HG02885 (cell line): ENCODE measurements around the gene PIGQ.

ENCODE experiments used
- ATAC-seq: cut with Tn5 transposase; IDR thresholded peaks from one replicate; pipeline ENCODE4 v1.9.1; 2021; ENCODE audit warnings: mild to moderate bottlenecking; ENCODE audit not compliant: unreplicated experiment, poor library complexity

PIGQ gene

DNA sequence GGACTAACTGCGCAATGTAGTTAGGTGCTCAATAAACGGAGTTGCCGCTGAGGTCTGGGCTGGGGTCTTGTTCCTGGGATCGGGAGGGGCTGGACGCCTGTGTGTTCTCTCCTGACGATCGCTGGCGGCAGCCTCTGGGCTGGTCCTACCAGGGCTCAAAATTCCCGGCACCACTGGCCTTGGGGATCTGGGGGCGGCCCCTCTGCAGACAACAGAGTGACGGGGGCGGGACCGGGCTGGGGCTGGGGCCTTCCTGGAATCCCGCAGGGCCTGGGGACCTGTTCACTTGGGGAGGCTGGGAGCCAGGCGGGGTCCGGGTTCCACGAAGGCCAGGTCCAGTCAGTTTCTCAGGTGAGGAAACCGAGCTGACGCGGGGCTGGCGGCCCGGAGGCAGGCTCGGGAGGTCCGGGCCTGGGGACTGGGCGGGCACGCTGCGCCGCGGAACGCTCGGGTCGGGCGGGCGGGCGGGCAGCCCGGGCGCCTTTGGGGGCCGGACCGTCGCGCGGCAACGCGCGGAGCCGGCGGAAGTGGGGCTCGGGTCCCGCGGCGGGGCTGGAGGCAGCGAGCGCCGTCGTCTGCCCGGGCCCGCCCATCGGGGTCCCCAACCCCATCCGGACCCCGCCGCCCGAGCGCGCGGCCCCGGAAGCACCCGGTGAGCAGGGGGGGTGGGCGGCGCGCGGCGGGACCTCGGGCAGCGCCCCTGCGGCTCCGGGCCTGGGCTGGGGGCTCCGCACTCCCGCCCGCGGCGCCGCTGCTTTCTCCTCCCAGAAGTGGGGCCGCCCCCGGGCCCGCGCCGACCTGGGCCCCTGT lies at the start of gene PIGQ:
PIGQ (plus strand) TSS at position 524 of the 810 bp plus-strand sequence. CDS start 4,107 bp downstream, outside the sequence.
- ATAC-seq, result peak; percentile 63

DNA sequence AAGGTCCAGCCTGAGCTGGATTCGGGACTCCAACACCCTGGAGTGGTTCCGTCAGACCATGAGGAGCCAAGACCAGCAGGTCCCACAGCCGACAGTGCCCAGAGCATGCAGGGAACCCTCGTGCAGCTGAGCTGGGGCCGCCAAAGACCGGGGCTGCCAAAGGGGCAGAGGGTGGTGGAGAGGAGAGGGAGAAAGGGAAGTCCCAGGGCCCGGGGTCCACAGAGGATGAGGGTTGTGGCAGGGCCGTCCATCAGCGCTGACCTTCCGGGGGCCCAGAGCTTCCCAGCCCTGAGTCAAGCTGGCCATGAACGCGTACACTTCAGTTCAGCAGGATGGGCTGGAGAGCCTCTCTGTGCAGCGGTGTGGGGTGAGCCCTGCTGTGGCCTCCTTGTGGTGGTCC lies 48.9 kb upstream of the PIGQ start:
- no peak for ATAC-seq

DNA sequence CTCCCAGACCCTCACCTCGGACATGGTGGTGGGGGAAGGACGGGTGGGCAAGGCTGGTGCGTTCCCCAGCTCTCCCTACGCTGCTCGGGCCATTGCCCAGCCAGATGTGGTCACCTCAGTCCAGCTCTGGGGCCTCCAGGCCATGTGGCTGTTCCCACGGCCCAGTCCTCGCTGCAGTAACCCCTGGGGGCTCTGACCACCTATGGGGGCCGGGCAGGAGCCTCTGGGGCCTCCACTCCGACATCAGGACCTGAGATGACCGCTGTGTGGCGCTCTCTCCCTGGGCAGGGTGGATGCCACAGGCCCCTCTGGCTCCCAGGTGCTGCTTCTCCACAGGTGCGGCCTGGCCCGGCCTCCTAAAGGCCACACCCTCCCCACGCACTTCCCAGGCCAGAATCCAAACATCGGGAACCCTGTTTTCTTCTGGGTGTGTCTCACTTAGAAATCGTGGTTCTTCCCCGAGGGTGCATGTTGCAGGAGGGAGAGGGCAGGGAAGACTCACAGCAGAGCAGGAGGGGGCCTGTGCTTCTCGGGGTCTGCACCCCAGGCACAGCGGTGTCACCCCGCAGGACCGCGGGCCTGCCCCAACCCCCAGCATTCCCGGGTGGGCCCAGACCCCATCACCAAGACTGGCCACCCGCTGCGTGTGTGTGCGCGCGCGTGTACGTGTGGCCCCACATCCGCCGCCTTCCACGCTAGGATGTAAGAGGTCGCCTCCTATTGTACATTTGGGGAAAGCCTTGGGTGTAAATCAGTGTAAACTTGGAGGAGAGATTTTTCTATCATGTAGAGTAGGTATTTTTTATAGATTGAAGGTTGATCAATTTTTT lies 48.2 kb upstream of the PIGQ start:
- ATAC-seq, result no peak

DNA sequence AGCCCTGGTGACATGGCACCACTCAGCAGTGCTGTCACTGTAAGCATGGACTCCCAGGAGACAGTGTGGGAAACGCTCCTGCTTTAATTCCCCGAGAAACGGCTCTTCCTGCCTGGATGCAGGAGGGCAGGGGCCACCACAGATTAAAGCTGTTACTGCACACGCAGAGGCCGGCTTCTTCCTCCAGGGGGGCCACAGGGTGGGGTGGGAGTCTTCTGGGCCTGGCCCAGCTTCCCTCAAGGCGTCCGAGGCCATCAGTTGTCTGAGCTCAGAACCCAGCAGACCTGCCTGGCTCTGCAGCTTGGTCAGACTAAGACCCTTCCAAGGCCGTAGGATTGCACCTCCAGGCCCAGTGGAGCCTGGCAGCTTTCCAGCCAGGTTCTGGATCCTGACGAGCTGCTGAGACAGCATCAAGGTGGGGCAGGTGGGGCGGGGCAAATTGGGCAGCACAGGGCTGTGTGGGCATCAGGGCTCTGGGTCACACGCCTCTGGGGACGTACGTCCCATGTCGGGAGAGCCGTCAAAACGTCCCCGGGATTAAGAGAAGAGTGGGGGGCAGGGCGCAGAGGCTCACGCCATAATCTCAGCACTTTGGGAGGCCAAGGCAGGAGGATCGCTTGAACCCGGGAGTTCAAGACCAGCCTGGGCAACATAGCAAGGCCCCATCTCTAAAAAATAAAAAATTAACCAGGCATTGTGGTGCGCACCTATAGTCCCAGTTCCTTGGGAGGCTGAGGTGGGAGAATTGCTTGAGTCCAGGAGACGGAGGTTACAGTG lies 47.3 kb upstream of the PIGQ start:
- ATAC-seq, result no peak

DNA sequence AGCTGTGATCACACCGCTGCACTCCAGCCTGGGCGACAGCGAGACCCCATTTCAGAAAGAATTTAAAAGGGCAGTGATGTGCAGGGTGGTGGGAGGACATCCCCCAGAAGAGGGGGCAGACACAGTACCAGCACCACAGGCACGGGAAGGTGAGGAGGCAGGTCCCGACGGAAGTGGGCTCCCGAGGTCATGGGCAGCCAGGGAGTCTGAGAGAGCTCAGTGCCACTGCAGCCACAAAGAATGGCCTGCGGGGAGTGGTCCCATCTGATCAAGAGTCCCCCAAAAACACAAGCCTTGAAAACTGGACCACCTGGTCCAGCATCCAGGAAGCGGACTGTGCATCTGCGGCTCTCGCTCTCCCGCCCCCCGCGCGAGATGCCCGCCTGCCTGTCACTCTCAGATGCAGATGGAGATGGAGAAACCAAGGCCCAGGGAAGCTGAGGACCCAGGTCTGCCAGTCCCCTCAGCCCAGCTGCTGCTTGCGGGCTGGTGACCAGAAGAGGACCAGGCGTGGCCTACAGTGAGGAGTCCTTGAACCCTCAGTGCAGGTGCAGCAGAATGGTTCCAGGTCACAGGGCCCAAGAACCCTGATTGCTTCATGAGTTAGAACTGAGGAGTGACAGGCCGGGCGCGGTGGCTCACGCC lies 46.5 kb upstream of the PIGQ start:
- ATAC-seq, result no peak

DNA sequence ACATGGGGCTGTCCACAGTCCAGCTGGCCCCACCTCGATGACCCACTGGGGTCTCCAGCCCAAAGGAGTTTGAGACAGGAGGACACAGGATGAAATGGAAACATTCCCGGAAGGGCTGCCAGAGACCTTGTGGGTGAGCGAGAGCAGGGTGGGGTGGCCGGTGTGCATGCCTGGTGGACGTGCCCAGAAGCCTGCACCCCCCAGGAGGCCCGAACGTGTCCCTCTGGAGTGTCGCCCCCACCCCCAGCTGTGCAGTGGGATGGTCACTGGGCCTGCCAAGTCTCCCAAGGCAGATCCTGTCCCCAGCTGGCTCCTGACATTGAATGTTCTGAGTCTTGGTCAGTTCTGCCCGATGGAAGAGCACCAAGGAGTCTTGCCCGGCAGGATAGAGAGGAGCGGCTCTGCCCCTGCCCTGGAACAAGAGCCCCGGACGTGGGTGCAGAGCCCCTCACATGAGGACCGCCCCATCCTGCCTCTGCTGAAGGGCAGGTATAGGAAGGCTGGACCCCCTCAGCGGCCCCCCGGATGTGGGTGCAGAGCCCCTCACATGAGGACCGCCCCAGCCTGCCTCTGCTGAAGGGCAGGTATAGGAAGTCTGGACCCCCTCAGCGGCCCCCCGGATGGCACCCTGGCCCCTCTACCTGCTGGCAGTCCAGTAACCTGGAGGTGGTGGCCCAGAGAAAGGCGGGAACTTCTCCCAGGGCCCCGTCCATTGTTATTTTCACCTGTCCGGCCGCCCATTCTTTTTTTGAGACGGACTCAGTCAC lies 45.3 kb upstream of the PIGQ start:
- no peak for ATAC-seq

DNA sequence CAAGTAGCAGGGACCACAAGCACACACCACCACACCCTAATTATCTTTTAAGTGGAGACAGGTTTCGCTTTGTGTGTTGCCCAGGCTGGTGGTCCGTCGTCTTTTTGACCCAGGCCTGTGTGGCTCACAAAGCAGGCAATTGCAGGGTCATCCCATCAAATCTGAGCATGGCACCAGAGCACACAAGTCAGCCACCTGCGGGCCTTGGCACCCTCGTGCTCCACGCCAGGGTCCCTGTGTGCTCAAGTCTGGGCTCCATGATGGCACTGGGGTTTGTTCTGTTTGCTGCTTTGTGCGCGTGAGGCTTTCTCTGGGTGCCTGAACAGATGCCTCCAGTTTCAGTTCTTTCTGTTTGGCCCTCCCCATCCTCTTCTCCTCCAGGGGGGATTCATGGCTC lies 44.6 kb upstream of the PIGQ start:
- ATAC-seq, result no peak

DNA sequence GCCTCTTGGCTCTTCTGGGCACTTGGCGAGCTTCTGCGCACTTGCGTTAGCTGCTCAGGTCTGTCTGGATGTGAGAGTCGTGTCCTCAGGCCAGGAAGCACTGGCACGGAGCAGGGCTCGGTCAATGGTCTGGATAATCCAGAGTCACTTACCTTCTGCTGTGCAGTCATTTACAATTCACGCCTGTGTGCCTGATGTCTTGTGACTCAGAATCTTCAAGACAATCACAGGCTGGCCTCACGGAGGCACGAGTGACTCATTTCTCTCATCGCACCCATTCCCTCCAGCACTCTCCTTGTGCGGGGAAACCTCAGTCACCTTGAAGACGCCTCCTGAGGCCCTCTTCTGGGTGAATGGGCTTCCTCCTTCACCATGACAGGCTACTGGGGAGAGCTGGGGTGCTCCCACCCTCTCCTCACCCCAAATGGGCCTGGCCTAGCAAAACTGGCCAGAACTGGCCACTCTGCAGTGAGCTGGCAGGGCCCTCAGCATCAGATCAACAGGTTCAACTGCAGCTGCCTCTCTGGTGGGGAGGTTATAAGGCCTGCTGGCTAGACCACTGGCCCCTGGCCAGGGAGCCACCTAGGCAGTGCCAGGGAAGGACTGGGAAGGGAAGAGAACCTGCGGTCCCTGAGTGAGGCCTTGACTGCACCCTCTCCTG lies 44.1 kb upstream of the PIGQ start:
- no peak for ATAC-seq

DNA sequence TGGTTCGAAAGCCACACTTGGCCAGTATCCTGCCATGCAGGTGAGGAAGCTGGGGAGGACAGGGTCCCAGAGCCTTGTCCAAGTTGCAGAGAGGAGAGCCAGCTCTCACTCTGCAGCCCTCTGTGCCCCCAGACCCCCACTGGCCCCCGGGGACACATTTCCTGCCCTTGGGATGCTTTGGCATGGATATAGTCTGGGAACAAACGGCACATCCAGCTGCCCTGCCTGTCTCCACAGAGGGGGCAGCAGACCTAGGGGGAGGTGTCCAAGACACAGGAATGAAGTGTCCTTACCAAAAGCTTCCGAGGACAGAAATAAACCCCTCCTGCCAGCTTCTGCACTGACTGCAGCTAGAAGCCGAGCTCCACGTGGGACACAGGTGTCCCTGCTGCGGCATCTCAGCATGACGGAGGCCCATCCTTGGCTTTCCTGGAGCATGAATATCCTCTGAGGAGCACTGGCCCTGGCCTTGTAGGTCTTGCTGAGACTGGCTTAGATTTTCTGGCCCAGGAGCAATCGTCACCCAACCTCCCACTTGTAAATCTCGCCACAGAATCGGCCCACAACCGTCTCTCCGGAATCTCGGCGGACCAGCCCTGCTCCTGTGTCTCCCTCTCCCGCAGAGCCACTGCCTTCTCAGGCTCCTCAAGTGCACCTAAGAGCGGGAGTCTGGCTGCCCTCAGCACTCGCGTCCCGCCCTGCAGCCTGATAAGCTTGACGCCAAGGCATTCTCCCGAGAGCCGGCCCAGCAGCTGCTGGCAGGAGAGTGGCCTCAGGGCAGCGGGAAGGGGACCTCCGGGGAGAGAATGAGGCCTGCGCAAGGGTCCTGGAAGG lies 43.4 kb upstream of the PIGQ start:
- ATAC-seq, result no peak

DNA sequence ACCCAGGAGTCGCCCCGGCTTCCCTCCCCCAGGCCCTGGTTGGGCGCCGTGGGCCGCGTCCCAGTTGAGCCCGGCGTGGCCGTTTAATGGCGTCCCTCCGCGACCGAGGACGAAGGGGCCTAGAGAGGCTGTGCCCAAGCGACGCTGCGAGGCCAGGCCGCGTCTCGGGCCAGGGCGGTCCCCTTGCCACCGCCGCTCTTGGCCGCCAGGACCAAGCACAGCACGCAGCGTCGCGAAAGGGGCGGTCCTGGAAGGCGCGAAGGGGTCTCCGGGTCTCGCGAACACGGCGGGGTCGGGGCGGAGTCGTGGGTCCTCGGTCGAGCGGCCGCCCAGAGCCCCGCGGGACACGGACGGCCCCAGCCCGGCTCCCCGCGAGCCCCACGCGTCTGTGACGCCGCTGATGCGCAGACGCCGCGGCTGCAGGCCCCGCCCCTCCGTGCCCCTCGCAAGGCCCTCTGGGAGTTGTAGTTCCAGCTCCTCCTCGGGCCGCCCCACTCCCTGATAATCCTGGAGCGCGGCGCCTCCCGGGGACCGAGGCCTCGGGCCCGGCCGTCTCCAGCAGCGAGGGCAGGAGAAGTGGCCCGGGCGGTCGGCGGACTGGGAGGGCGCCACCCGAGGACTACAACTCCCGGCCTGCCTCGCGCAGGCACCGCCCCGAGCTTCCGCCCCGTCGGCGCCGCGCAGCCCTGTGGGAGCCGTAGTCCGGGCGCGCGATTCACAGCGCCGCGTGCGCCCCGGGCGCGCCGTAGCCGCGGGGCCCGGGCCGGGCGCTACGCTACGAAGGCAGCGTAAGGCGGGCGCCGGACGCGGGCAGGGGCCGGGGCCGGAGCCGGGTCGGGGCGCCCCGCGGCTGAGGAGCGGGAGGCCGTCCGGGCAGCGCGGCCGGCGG lies 42.5 kb upstream of the PIGQ start, which contains the start of gene CAPN15:
CAPN15 (plus strand) TSS at position 698 of the 889 bp plus-strand sequence. CDS start 19,127 bp downstream, outside the sequence.
- peak; percentile 75 for ATAC-seq

DNA sequence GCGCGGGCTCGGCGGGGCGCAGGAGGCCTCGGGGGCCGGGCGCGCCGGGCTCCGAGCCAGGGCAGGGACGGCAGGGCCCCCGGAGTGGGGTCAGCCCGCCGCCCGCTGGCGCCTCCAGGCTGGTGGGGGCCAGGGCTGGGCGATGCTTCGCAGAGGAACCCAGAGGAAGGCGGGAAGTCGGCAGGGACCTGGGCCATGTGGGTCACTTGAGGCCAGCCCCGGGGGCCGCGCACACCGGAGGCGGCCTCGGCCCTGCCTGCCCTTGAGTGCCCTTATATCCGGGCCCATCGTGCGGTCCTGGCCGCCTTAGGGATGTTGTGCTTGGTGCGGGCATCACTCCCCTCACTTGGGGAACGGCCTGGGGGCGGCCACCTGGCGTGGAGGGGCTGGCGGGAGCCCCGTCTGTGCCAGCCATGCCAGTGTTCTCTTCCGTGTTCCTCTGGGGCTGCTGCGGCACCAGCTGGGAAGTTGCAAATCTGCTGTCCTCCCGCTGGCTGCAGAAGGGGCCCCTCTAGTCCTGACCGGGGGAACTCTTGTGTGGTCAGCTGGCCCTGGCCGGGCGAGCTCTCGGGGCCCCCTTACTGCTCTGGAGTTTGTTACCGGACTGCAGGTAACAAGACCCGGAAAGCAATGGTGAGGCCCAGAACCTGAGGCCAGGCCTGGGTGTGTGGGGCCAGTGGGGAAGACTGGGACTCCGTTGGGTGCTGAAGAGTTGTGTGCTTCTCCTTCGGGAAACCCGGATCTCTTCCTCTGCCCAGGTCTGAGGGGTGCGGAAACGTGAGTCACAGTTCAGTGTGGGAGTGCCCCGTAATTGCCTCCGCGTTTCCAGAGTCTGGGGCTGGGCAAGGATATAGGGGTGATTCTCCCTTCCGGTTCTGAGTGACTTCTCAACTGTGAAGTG lies 41.4 kb upstream of the PIGQ start:
- peak; percentile 7 for ATAC-seq

DNA sequence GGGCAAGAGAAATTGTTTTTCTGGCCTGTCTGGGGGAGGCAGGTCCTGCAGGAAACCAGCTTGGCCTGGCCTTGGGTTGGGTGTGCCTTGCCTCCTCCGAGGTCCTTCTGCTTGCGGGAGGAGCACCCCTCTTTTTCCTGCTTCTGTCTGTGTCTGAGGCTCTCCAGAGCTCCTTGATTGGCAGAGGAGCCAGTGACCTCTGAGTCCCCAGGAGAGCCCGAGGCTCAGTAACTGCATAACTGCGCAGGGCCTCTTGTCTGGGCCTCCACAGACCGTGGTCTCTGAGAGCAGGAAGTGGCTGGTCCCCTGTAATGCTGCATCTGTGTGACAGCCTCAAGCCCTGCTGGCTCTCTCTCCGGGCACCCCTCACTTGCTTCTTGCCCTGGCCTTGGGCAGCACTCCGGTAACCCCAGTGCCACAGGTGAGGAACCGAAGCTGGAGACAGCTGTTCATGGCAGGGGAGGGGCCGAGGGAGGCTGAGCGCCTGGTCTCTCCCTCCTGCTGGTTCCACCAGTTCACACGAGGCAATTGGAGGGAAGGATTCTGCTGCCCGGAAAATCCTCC lies 40.7 kb upstream of the PIGQ start:
- no peak for ATAC-seq

DNA sequence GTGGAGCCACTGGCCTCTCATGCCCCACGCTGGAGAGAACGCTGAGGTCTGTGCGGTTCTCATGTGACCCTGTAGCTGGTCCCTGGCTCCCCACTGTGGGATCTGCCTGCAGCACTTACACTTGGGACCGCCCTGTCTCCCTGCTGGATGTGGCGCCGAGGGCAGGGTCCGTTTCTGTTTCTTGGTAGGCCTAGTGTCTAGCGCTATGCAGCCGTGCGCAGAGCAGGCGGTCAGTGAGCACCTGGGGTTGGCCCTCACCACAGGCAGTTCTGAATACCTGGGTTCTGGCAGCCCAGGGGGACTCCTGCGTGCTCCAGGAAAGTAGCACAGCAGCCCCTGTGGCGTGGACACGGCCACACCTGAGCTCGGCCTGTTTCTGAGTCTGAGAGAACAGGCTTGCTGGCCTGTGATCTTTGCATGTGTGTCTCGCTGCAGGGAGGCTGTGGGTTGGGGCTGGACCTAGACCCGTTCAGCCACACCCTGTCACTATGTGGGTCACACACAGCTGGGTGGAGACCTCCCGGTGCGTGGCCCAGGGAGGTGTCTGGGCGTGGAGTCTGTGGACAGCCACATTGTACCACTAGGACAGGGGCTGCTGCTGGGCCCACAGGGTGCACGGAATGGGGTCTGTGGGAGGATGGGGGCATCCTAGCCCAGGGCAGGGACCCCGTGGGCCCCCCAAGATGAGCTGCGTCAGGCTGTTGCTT lies 39.5 kb upstream of the PIGQ start:
- ATAC-seq, result no peak

DNA sequence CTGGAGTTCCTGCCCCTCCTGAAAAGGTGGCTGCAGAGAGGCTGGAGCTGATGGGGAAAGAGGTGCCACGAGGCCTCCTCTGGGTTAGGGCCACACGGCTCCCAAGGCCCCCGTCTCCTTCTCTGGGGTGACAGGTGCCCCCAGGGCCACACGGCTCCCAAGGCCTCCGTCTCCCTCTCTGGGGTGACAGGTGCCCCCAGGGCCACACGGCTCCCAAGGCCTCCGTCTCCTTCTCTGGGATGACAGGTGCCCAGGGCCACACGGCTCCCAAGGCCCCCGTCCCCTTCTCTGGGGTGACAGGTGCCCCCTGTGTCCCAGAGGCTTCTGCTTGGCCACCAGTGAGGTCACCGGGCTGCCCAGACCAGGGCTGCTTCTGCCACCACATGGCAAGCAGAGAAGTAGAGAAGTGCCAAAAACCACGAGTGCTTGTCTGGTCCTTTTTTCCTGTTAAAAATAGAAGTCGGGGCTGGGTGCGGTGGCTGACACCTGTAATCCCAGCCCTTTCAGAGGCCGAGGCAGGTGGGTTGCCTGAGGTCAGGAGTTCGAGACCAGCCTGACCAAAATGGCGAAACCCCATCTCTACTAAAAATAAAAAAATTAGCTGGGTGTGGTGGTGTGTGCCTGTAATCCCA lies 38.2 kb upstream of the PIGQ start:
- ATAC-seq, result no peak
